Measurements from ENCODE around the gene CEP70. TPM values are rescaled to one million over a fixed set of nuclear protein-coding genes. Genes with fewer than 3 reads are reported as not detected.

CEP70 gene, protein sequence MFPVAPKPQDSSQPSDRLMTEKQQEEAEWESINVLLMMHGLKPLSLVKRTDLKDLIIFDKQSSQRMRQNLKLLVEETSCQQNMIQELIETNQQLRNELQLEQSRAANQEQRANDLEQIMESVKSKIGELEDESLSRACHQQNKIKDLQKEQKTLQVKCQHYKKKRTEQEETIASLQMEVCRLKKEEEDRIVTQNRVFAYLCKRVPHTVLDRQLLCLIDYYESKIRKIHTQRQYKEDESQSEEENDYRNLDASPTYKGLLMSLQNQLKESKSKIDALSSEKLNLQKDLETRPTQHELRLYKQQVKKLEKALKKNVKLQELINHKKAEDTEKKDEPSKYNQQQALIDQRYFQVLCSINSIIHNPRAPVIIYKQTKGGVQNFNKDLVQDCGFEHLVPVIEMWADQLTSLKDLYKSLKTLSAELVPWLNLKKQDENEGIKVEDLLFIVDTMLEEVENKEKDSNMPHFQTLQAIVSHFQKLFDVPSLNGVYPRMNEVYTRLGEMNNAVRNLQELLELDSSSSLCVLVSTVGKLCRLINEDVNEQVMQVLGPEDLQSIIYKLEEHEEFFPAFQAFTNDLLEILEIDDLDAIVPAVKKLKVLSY
- total RNA-seq (1 to 10 TPM; 8.0 to 8.4 TPM), polyA plus RNA-seq (7.6 TPM)

DNA sequence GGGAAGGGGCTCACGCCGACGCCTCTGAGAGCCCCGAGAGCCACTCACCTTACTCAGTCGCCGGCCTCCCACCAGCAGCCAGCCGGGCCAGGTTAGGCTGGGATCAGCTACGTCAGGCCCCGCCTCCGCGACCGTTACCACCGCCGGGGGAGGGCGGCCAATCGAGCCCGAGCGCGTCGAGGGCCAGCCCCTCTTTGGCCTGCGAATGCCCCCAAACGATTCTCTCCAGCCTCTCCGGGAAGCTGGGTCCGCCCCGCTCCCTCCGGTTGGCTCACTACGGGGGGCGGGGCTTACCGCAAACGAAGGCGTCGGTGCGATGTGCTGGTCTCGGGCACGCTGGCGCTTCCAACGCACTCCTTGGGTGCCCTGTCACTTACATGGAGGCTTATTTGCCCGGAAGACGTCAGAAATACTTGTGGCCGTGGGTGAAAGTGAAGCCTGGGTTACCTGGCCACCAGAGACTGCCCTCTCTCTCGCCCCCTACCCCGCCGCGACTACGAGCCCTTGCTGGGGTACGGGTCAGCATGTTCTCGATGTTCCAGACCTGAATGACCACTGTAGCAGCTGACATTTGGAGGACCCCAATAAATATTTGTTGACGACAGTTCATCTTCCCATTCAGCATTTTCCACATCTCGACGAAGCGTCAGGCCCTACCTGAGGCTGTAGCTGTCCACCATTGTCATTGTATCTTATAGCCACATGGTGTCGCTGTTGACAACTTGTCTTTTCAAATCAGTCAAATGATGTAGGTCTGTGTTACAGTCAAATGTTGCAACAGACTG lies at the start of gene CEP70:
Gene CEP70 (minus strand): TSS at position 111 of the 785 bp plus-strand sequence. CDS start 21,333 bp downstream, outside the sequence.
- no peaks in the 10 kb centered on the region for H3K9me3 ChIP-seq (ENCODE audit: low read length)
- Mint-ChIP-seq H3K27ac (peak within 1 kb of the TSS; percentile 85 to 100 (median 95)), H3K4me3 (peak within 1 kb of the TSS; percentile 85 to 98 (median 95)), H3K27me3 (peaks cover 0 to 1% of the 10 kb centered on the region in 2 donors), H3K4me1 (peaks cover 6 to 10% (median 9%) of the 10 kb centered on the region in 3 donors), H3K36me3 (peaks cover 0 to 11% (median 0%) of the 10 kb centered on the region in 3 donors), H3K9me3 (no peaks in the 10 kb centered on the region)
- peak; percentile 87 to 94 (median 92) for DNase-seq
- no peaks in the 10 kb centered on the region for H3K27me3 ChIP-seq (ENCODE audit: insufficient read depth, low read length, poor library complexity, severe bottlenecking)
- ChIA-PET CTCF (interaction anchor here (0.8 to 12.9 kb wide), 32 partner anchors 9 to 342 kb away, joined by 3 to 285 read pairs (median 4); partner anchors contain the start of genes FAIM and PIK3CB), POLR2A (interaction anchor here (0.6 to 2.2 kb wide), 5 partner anchors 14 to 749 kb away, joined by 3 to 18 read pairs (median 4); partner anchors contain the start of genes FAIM and MRPS22)
- H3K36me3 ChIP-seq (ENCODE audit: insufficient read depth, low read length) = no peaks in the 10 kb centered on the region
- peak within 1 kb of the TSS; percentile 94 for H3K4me3 ChIP-seq (ENCODE audit: low read length)
- H3K27ac ChIP-seq (ENCODE audit: low read depth, low read length) = peak within 1 kb of the TSS; percentile 87
- no peaks in the 10 kb centered on the region for H3K4me1 ChIP-seq (ENCODE audit: insufficient read depth, low read length)

DNA sequence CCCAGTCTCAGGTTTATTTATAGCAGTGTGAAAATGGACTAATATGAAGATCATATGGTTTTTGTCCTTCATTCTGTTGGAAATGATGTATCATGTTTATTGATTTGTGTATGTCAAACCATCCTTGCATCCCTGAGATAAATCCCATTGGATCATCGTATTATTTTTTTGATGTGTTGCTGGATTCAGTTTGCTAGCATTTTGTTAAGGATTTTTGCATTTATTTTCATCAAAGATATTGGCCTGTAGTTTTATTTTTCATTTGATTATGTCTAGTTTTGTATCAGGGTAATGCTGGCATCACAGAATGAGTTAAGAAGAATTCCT lies 48.8 kb upstream of the CEP70 start:
- POLR2A ChIA-PET = no interaction called here
- H3K27me3 ChIP-seq (ENCODE audit: insufficient read depth, low read length, poor library complexity, severe bottlenecking) = no peaks in the 10 kb centered on the region
- CTCF ChIA-PET = no interaction called here
- peaks cover 7% of the 10 kb centered on the region for H3K9me3 ChIP-seq (ENCODE audit: low read length)
- Mint-ChIP-seq H3K4me1 (no peaks in the 10 kb centered on the region), H3K4me3 (no peak overlapping the region), H3K27me3 (no peaks in the 10 kb centered on the region), H3K27ac (no peak overlapping the region), H3K36me3 (peaks cover 3 to 28% (median 4%) of the 10 kb centered on the region in 3 donors), H3K9me3 (peaks cover 24 to 70% (median 63%) of the 10 kb centered on the region in 5 donors)
- DNase-seq = no peak
- H3K36me3 ChIP-seq (ENCODE audit: insufficient read depth, low read length) = no peaks in the 10 kb centered on the region
- no peak overlapping the region for H3K27ac ChIP-seq (ENCODE audit: low read depth, low read length)
- H3K4me3 ChIP-seq (ENCODE audit: low read length) = no peak overlapping the region
- no peaks in the 10 kb centered on the region for H3K4me1 ChIP-seq (ENCODE audit: insufficient read depth, low read length)

DNA sequence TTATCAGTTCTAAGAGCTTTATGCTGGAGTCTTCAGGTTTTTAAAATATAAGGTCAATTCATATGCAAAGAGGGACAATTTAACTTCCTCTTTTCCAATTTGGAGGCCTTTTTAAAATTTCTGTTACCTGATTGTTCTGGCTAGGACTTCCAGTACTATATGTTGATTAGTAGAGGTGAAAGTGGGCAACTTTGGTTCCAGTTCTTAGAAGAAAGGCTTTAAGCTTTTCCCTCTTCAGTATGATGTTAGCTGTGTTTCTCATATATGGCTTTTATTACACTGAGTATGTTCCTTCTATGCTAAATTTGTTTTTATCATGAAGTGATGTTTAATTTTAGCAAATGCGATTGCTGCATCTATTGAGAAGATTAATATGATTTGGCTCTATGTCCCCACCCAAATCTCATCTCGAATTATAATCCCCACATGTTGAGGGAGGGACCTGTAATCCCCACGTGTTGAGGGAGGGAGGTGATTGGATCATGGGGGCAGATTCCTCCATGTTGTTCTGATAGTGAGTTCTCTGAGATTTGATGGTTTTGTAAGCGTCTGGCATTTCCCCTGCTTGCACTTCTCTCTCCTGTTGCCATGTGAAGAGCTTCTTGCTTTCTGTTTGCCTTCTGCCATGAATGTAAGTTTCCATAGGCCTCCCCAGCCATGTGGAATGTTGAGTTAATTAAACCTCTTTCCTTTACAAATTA lies 48.3 kb upstream of the CEP70 start:
- Mint-ChIP-seq H3K9me3 (peaks cover 24 to 66% (median 58%) of the 10 kb centered on the region in 5 donors), H3K4me3 (no peak overlapping the region), H3K27ac (no peak overlapping the region), H3K4me1 (no peaks in the 10 kb centered on the region), H3K36me3 (peaks cover 1 to 28% (median 3%) of the 10 kb centered on the region in 3 donors), H3K27me3 (no peaks in the 10 kb centered on the region)
- no peak overlapping the region for H3K27ac ChIP-seq (ENCODE audit: low read depth, low read length)
- H3K36me3 ChIP-seq (ENCODE audit: insufficient read depth, low read length) = no peaks in the 10 kb centered on the region
- ChIA-PET POLR2A (no interaction called here), CTCF (no interaction called here)
- H3K4me1 ChIP-seq (ENCODE audit: insufficient read depth, low read length) = no peaks in the 10 kb centered on the region
- peaks cover 7% of the 10 kb centered on the region for H3K9me3 ChIP-seq (ENCODE audit: low read length)
- H3K27me3 ChIP-seq (ENCODE audit: insufficient read depth, low read length, poor library complexity, severe bottlenecking) = no peaks in the 10 kb centered on the region
- DNase-seq = no peak
- no peak overlapping the region for H3K4me3 ChIP-seq (ENCODE audit: low read length)

DNA sequence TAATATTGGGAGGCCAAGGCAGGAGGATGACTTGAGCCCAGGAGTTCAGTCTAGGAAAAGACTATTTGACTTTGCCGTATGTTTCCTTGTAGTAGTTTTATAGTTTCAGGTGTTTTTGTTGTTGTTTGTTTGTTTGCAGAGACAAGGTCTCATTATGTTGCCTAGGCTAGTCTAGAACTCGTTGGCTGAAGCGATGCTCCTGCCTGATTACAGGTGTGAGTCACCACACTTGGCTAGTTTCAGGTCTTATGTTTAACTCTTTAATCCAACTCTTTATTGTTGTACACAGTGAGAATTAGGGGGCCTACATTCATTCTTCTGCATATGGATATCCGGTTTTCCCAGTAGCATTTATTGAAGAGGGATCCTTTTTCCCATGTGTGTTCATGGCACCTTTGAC lies 46.5 kb upstream of the CEP70 start:
- CTCF ChIA-PET = interaction anchor here (1.1 kb wide), 1 partner anchor 276 kb away, joined by 3 read pairs; no protein-coding TSS in a partner anchor
- H3K27ac Mint-ChIP-seq = no peak overlapping the region
- no peaks in the 10 kb centered on the region for H3K27me3 ChIP-seq (ENCODE audit: insufficient read depth, low read length, poor library complexity, severe bottlenecking)
- H3K36me3 ChIP-seq (ENCODE audit: insufficient read depth, low read length) = no peaks in the 10 kb centered on the region
- DNase-seq = no peak
- no peak overlapping the region for H3K4me3 ChIP-seq (ENCODE audit: low read length)
- H3K9me3 Mint-ChIP-seq = peaks cover 13 to 50% (median 41%) of the 10 kb centered on the region in 5 donors
- no peaks in the 10 kb centered on the region for H3K4me1 Mint-ChIP-seq
- no peak overlapping the region for H3K27ac ChIP-seq (ENCODE audit: low read depth, low read length)
- H3K4me1 ChIP-seq (ENCODE audit: insufficient read depth, low read length) = no peaks in the 10 kb centered on the region
- no peaks in the 10 kb centered on the region for H3K27me3 Mint-ChIP-seq
- H3K36me3 Mint-ChIP-seq = peaks cover 0 to 22% (median 1%) of the 10 kb centered on the region in 3 donors
- no peaks in the 10 kb centered on the region for H3K9me3 ChIP-seq (ENCODE audit: low read length)
- no peak overlapping the region for H3K4me3 Mint-ChIP-seq
- POLR2A ChIA-PET = no interaction called here

DNA sequence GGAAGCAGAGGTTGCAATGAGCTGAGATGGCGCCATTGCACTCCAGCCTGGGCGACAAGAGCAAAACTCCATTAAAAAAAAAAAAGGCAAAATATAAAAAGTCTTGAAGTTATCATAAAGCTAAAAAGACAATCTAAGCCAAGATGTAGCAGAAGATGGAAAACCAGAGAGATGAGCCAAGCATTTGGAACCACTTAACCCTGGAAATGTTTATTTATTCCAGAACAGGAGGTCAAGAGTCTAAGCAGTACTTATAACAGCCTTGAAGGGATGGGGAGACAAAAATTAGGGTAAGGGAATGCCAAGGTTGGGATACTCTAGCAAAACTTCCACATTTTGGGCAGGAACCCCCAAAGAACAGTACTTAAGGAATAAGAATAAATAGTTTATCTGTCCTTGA lies 44.6 kb upstream of the CEP70 start:
- Histone ChIP-seq H3K4me3 (ENCODE audit: low read length) (no peak overlapping the region), H3K27me3 (ENCODE audit: insufficient read depth, low read length, poor library complexity, severe bottlenecking) (no peaks in the 10 kb centered on the region), H3K9me3 (ENCODE audit: low read length) (no peaks in the 10 kb centered on the region), H3K36me3 (ENCODE audit: insufficient read depth, low read length) (no peaks in the 10 kb centered on the region), H3K27ac (ENCODE audit: low read depth, low read length) (no peak overlapping the region), H3K4me1 (ENCODE audit: insufficient read depth, low read length) (no peaks in the 10 kb centered on the region)
- POLR2A ChIA-PET = no interaction called here
- Mint-ChIP-seq H3K4me3 (peak overlapping the region in 1 of 7 donors; percentile 15), H3K27ac (no peak overlapping the region), H3K36me3 (peaks cover 4 to 18% (median 8%) of the 10 kb centered on the region in 3 donors), H3K4me1 (no peaks in the 10 kb centered on the region), H3K27me3 (no peaks in the 10 kb centered on the region), H3K9me3 (peaks cover 4 to 33% (median 25%) of the 10 kb centered on the region in 5 donors)
- CTCF ChIA-PET = no interaction called here
- no peak for DNase-seq

DNA sequence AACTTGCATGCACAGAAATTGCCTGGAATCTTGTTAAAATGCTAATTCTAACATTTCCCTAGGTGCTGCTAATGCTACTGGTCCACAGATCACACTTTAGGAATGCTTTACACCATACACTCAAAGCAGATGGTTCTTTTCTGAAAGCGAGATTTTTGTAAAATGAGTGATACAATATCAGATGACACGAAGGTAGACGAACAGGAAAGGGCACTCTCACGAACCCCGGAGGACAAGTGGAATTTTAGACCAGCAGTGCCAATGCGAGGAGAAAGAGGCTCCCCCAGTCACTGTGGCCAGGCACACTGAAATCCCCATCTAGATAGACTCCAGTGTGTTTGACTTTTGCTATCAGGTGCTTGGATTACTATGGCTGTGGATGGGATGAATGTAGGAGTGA lies 35.5 kb upstream of the CEP70 start:
- Mint-ChIP-seq H3K27ac (no peak overlapping the region), H3K4me1 (no peaks in the 10 kb centered on the region), H3K27me3 (no peaks in the 10 kb centered on the region), H3K4me3 (no peak overlapping the region), H3K36me3 (peaks cover 22 to 49% (median 22%) of the 10 kb centered on the region in 3 donors), H3K9me3 (no peaks in the 10 kb centered on the region)
- Histone ChIP-seq H3K9me3 (ENCODE audit: low read length) (no peaks in the 10 kb centered on the region), H3K4me1 (ENCODE audit: insufficient read depth, low read length) (no peaks in the 10 kb centered on the region), H3K36me3 (ENCODE audit: insufficient read depth, low read length) (no peaks in the 10 kb centered on the region), H3K27me3 (ENCODE audit: insufficient read depth, low read length, poor library complexity, severe bottlenecking) (no peaks in the 10 kb centered on the region), H3K4me3 (ENCODE audit: low read length) (no peak overlapping the region), H3K27ac (ENCODE audit: low read depth, low read length) (no peak overlapping the region)
- DNase-seq = no peak
- CTCF ChIA-PET = no interaction called here
- POLR2A ChIA-PET = no interaction called here

DNA sequence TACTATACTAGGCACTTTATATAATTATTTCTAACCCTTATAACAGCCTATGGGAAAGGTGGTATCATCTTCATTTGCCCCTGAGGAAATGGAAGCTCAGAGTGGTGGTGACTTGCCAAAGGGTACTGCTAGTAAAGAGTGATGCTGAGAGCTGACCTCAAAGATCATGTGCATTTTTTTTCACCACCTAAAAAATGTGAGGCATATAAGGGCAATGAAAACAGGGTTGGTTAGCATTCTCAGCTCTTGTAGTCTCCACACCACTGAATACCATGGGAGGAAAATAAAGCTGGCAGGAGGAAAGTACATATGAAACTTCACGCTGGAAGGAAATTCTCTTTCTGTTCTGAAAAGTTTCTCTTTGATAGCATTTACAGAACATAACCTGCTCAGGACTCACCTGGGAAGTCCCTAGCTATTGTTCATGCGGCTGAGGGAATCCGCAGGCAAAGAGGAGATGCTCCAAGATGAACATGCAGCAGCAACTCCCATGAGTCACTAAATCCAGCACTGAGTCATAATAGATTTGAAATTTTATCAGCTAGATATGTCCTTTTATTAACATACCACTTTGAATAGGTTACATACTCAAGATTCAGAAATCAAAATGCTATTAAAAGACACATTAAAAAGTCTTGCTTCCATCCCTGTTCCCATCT lies 31.8 kb upstream of the CEP70 start:
- H3K27ac ChIP-seq (ENCODE audit: low read depth, low read length) = no peak overlapping the region
- H3K9me3 Mint-ChIP-seq = no peaks in the 10 kb centered on the region
- no peaks in the 10 kb centered on the region for H3K27me3 ChIP-seq (ENCODE audit: insufficient read depth, low read length, poor library complexity, severe bottlenecking)
- H3K36me3 Mint-ChIP-seq = peaks cover 14 to 45% (median 17%) of the 10 kb centered on the region in 3 donors
- no peak overlapping the region for H3K27ac Mint-ChIP-seq
- H3K9me3 ChIP-seq (ENCODE audit: low read length) = no peaks in the 10 kb centered on the region
- no peaks in the 10 kb centered on the region for H3K4me1 Mint-ChIP-seq
- no peak overlapping the region for H3K4me3 Mint-ChIP-seq
- H3K27me3 Mint-ChIP-seq = no peaks in the 10 kb centered on the region
- ChIA-PET POLR2A (no interaction called here), CTCF (interaction anchor here (1.3 kb wide), 1 partner anchor 31 kb away, joined by 3 read pairs; no protein-coding TSS in a partner anchor)
- no peak overlapping the region for H3K4me3 ChIP-seq (ENCODE audit: low read length)
- no peaks in the 10 kb centered on the region for H3K36me3 ChIP-seq (ENCODE audit: insufficient read depth, low read length)
- no peak for DNase-seq
- no peaks in the 10 kb centered on the region for H3K4me1 ChIP-seq (ENCODE audit: insufficient read depth, low read length)
